Measurements from ENCODE around the gene NCR1.
"Not testable (repeated sequence)": the region's sequence is repeated elsewhere in the genome, so short reads cannot be mapped to it uniquely, and the experiment has no call there.

DNA sequence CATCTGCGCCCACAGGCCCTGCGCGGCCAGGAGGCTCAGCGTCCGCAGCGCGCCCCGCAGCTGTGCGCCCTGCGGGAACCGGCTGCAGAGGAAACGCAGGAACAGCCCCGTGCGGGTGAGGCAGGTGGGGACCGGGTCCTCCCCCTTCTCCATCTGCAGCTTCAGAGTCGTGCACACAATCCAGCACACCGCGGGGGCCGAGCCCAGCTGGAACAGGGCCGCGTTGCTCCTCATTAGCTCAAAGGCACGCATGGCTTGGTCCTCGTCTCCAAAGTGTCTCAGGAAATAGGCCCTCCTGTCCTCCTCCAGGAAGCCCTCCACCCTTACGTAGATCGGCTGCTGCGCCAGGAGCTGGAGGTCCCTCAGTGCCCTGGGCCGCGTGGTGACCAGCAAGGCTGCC lies 33.6 kb downstream of the NCR1 start:
- TF ChIP-seq, protein P1, sequence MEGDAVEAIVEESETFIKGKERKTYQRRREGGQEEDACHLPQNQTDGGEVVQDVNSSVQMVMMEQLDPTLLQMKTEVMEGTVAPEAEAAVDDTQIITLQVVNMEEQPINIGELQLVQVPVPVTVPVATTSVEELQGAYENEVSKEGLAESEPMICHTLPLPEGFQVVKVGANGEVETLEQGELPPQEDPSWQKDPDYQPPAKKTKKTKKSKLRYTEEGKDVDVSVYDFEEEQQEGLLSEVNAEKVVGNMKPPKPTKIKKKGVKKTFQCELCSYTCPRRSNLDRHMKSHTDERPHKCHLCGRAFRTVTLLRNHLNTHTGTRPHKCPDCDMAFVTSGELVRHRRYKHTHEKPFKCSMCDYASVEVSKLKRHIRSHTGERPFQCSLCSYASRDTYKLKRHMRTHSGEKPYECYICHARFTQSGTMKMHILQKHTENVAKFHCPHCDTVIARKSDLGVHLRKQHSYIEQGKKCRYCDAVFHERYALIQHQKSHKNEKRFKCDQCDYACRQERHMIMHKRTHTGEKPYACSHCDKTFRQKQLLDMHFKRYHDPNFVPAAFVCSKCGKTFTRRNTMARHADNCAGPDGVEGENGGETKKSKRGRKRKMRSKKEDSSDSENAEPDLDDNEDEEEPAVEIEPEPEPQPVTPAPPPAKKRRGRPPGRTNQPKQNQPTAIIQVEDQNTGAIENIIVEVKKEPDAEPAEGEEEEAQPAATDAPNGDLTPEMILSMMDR (IDR thresholded peaks at IDR 0.05 in 4 of 5, conservative IDR thresholded peaks at IDR 0.05 in 1 of 5) = not testable (repeated sequence)
- not testable (repeated sequence) for TF ChIP-seq POLR2A (IDR thresholded peaks at IDR 0.05)
